Measurements from ENCODE around the gene MOB4.
"Not testable (repeated sequence)": the region's sequence is repeated elsewhere in the genome, so short reads cannot be mapped to it uniquely, and the experiment has no call there.

The MOB4 gene

GRCh38 chr2:197513915-197514314 is 2.0 kb upstream of the MOB4 start:
- no peak for DNase-seq (ENCODE audit: low read depth in 2 of 2)

DNA sequence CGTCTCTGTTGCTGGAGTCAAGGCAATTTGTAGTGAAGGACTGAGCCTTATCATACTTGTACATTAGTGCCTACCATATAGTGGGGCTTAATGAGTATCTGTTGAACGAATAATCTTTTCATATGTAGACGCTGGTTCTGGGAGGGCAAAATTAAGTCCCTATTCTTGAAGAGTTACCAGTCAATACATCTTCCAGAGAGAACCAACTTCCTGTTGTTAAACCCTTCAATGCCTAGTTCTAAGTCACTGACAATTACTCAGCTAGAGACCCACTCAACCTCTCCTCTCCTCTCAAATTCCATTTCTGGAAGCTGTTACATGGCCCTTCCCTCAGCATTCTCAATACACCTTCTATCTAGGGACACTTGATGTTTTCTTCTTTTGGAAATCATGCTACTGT is 1.1 kb upstream of the MOB4 start:
- no peak for DNase-seq (ENCODE audit: low read depth in 2 of 2)

DNA sequence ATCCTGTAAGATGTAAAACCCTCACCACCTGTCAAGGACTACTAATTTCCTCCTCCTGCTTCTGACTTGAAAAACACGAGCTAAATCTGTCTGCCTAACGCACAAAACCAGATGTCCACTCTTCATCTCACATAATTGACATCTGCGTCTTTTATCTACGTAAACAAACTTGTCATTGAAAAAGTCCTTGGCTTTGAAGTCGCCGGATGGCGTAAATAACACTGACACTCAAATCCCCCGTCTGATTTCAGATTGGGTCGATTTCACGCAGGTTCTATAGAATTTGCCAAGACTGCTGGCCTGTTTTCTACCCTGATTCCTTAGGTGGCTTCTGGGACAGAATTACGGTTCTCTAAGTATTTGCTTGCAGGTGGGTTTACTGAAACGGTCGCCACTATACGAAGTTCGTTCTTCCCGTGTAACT is 539 bp upstream of the MOB4 start:
- DNase-seq (ENCODE audit: low read depth in 2 of 2): no peak

- no peak for DNase-seq (ENCODE audit: low read depth in 2 of 2)
Measured at GRCh38 chr2:197516393-197516761, 511 bp downstream of the MOB4 start.

GRCh38 chr2:197517150-197517549 is 1.3 kb downstream of the MOB4 start:
- DNase-seq (ENCODE audit: low read depth in 2 of 2): no peak

- no peak for DNase-seq (ENCODE audit: low read depth in 2 of 2)
Measured at GRCh38 chr2:197538412-197538811, 22.5 kb downstream of the MOB4 start.

DNA sequence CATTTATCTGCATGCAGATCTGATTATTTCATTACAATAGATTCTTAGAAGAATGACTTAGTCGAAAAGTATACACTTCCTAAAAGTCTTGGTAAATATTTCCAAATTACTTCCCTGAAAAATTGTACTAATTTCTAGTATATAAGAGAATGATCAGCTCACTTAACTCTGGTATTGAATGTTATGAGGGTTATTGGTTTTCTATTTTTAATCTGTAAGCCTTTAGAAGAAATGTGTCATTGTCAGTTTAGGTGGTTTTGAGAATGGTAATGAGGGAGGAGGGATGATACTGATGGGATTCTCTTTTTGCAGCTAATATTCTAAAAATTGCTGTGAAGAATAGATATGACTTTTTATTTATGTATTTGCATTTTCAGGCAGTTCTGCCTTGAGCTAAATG is 23.9 kb downstream of the MOB4 start:
- no peak for DNase-seq (ENCODE audit: low read depth in 2 of 2)

- no peak for DNase-seq (ENCODE audit: low read depth in 2 of 2)
Measured at GRCh38 chr2:197543206-197543605, 27.3 kb downstream of the MOB4 start.

- no peak for DNase-seq (ENCODE audit: low read depth in 2 of 2)
Measured at GRCh38 chr2:197547163-197547900, 31.5 kb downstream of the MOB4 start.

DNA sequence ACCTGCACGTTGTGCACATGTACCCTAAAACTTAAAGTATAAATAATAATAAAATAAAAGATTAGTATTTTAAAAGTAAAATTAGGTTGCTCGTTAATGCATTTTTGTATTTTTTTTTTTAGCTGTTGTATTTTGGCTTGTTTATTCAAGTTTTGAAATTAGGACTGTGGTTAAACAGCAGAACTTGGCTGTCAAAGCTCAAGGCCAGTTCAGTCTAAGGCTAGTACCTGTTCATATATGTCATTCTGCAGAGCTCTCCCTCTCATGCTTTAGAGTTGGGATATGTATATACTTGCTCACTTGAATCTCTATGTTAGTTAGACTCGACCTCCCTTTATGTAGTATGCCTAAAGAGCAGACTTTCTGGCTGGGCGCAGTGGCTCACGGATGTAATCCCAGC is 32.7 kb downstream of the MOB4 start:
- no peak for DNase-seq (ENCODE audit: low read depth in 2 of 2)

DNA sequence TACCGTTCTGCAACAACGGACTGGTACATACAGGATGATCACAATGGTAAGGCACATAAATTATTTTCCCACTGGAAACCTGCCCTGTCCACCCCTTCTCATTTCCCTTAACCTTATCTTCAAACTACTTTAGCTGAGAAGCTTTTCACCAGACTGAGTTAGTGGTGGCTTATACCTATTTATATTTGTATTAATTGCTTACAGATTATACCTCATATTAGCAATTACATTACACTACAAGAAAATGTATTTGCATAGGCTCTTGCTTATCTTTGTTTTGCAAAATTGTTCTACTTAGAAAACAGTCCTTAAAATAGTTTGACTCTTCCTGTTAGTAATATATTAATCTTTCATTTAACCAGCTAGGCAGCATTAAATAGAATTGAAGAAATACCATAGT is 35.4 kb downstream of the MOB4 start:
- DNase-seq (ENCODE audit: low read depth in 2 of 2): not testable (repeated sequence)

DNA sequence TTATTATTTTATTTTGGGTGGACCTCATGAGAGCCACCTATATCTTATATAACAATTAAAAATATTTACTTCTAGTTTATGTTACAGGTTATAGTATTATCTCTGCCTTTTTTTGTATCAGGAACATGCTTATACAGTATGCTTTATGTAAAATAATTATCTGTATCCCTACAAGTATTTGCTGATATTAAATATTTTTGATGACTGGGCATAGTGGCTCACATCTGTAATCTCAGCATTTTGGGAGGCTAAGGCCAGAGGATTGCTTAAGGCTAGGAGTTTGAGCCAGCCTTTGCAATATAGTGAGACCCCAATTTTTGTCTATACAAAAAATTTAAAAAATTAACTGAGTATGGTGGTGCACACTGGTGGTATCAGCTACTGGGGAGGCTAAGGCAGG is 39.6 kb downstream of the MOB4 start:
- DNase-seq (ENCODE audit: low read depth in 2 of 2): no peak

- DNase-seq (ENCODE audit: low read depth in 2 of 2): no peak
Measured at GRCh38 chr2:197556456-197556855, 40.6 kb downstream of the MOB4 start.

DNA sequence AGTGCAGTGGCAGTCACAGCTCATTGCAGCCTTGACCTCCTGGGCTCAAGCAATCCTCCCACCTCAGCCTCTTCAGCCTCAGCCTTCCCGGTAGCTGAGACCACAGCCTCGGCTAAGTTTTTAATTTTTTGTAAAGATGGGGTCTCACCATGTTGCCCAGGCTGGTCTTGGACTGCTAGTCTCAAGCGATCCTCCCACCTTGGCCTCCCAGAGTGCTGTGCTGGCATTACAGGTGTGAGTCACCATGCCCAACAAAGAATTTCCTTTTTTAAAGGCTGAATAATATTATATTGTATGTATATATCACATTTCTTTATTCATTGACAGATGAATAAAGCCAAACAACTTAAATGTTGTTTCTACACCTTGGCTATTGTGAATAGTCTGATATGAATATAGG is 42.5 kb downstream of the MOB4 start:
- DNase-seq (ENCODE audit: low read depth in 2 of 2): no peak

DNA sequence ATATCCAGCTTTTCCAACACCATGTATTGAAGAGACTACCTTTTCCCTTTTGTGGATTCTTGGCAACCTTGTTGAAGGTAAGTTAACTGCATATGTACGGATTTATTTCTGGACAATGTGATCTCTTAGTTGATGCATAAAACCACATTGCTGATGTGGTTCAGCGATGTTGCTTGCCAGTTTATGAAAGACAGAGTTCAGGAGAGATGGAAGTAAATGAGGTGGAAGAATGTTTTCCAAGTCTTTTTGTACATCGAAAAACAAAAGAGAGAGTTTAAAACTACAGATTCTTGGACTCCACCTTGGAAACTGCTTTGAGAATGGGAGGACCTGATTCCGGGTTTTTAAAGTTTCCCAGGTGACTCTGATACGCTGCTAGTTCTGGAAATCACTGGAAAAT is 43.8 kb downstream of the MOB4 start:
- DNase-seq (ENCODE audit: low read depth in 2 of 2): no peak

DNA sequence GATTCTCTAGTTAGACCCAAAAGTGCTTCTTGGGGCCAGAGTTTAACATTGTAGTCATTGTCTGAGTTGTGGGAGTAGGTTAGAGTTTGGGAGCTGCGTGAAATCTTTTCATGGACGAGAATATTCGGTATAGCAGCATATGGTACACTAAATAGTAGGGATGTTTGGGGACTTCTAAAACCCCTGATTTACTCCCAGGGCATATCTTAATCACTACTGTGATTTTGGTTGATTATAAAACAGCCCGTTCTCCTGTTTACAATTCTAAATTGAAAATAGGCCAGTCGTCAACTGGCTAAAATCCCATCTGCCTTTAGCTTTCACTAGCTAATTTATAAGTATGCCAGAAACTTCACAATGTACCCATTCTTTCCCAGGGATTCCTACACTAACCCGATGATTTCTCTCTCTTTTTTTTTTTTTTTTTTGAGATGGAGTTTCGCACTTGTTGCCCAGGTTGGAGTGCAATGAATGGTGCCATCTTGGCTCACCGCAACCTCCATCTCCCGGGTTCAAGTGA is 44.3 kb downstream of the MOB4 start:
- DNase-seq (ENCODE audit: low read depth in 2 of 2): no peak

- DNase-seq (ENCODE audit: low read depth in 2 of 2): no peak
Measured at GRCh38 chr2:197571627-197572271, 55.9 kb downstream of the MOB4 start.

DNA sequence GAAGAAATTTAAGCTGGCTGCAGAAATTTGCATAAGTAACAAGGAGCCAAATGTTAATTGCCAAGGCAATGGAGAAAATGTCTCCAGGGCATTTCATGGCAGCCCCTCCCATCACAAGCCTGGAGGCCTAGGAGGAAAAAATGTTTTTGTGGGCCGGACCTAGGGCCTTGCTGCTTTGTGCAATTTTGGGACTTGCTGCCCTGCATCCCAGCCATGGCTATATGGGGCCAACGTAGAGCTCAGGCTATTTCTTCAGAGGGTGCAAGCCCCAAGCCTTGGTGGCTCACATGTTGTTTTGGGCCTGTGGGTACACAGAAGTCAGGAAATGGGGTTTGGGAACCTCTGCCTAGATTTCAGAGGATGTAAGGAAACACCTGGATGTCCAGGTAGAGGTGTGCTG is 57.7 kb downstream of the MOB4 start:
- DNase-seq (ENCODE audit: low read depth in 2 of 2): no peak

GRCh38 chr2:197575987-197576386 is 60.1 kb downstream of the MOB4 start:
- DNase-seq (ENCODE audit: low read depth in 2 of 2): no peak

DNA sequence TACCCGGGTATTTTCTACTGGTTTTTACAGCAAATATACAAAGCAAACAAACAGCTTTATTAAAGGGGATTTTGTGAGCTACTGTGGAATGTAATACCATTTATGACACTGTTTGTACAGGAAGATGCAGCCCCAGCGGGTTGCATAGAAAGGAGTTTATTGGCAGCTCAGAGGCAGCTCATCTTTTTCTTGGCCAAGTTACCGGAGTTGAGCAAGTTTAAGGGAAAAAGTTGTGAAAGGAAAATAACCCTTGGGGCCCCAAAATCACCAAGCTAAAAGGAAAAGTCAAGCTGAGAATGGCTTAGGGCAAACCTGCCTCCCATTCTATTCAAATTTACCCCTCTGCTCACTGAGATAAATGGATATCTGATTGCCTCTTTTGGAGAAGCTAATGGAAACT is 60.8 kb downstream of the MOB4 start:
- no peak for DNase-seq (ENCODE audit: low read depth in 2 of 2)

DNA sequence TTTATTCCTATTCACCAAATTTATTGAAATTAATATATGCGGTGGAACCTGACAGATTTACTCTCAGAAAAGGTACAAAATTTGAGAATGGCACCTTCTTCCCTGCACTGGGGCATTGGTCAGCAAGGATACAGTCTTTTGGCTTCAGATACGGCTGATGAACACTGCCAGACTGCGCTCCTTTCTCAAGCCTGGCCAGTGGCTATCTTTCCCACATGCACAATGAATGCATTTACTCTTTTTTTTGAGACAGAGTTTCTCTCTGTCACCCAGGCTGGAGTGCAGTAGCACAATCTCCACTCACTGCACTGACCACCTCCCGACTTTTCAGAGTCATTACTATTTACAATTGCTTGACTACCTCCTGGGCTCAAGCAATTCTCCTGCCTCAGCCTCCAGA is 61.6 kb downstream of the MOB4 start:
- DNase-seq (ENCODE audit: low read depth in 2 of 2): no peak

DNA sequence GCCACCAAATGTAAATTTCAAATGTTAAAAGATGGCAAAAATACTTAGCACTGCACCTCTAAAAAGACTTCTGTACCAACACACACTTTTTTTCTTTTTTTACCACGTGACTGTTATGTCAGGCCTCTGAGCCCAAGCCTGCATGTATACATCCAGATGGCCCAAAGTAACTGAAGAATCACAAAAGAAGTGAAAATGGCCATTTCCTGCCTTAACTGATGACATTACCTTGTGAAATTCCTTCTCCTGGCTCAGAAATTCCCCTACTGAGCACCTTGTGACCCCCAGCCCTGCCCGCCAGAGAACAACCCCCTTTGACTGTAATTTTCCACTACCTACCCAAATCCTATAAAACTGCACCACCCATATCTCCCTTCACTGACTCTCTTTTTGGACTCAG is 62.4 kb downstream of the MOB4 start:
- not testable (repeated sequence) for DNase-seq (ENCODE audit: low read depth in 2 of 2)

GRCh38 chr2:197580166-197580565 is 64.3 kb downstream of the MOB4 start:
- DNase-seq (ENCODE audit: low read depth in 2 of 2): not testable (repeated sequence)

Data from stimulated activated CD4-positive, alpha-beta T cell treated with anti-CD3 and anti-CD28 coated beads, Interleukin-1b, Interleukin-23, amount 100 ng/mL, for 4 hours (primary cell).